Cardiac muscle cell (in vitro differentiated cells and primary cell): ENCODE results near the gene KLRF1. TPM values are rescaled to one million over a fixed set of nuclear protein-coding genes. Genes with fewer than 3 reads are reported as not detected.

Experiments
- DNase-seq, 2 donors: peaks; one replicate each; pipeline versions ENCODE4 v3.0.0 to v3.0.0-alpha.2; 2010 to 2017; ENCODE audit warnings: low read depth in 1 of 2, low spot score in 1 of 2
- H3K27ac ChIP-seq: fragments of 200-600 bp; sonication (generic); 2 replicates; pipeline ENCODE4 v1.5.1; 2016
- H3K27me3 ChIP-seq: fragments of 200-600 bp; sonication (generic); 2 replicates; pipeline ENCODE4 v1.6.0; 2016; ENCODE audit warnings: control low read depth
- H3K36me3 ChIP-seq: fragments of 200-600 bp; sonication (generic); 2 replicates; pipeline ENCODE4 v1.5.1; 2016; ENCODE audit warnings: control low read depth
- H3K4me1 ChIP-seq: fragments of 200-600 bp; sonication (generic); 2 replicates; pipeline ENCODE4 v1.8.1; 2017; ENCODE audit warnings: low read depth, mild to moderate bottlenecking, mixed run types
- H3K4me3 ChIP-seq: fragments of 200-600 bp; sonication (generic); 2 replicates; pipeline ENCODE4 v1.5.1; 2016; ENCODE audit warnings: mild to moderate bottlenecking
- H3K9me3 ChIP-seq: fragments of 200-600 bp; sonication (generic); 2 replicates; pipeline ENCODE4 v1.5.1; 2017; ENCODE audit warnings: low read depth, mild to moderate bottlenecking, control low read depth
- polyA plus RNA-seq: library from polyadenylated mRNA; unstranded; fragments of >200 nt; fragmentation: Nextera tagmentation; extraction: Ambion mirVana; gene quantifications from 2 replicates; pipeline ENCODE4 v1.2.1, GENCODE V29; 2016
- total RNA-seq: library from RNA; depleted of rRNA; stranded (reverse); fragments of >200 nt; gene quantifications from 2 replicates; pipeline ENCODE4 v1.2.3, GENCODE V29; 2016
- TF ChIP-seq, protein P1 (sequence below): IDR thresholded peaks from 2 replicates; pipeline ENCODE4 v1.5.1; 2012; ENCODE audit warnings: low read depth, mild to moderate bottlenecking, low read length

KLRF1 gene
- total and polyA plus RNA-seq, 2 experiments from 2014 or later, result not detected

DNA sequence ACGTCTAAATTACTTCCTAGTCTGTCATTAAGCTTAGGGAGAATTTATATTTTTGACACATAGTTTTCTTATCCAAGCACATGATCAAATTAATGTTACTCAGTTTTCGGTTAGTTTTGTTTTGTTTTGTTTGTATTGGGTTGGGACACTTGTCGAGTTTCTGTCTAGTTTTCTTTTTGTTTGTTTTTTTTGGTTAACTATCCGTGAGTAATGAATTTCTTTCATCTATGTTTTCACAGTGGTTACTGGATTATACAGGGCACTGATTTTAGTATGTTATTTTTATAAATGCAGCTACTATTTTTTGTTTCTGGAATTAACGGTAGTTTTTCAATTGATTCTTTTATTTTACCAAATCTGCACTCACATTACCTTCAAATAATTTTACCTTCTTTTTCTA, 2.7 kb downstream of the KLRF1 start:
- Histone ChIP-seq H3K4me3 (no peak overlapping the region), H3K9me3 (no peaks in the 10 kb centered on the region), H3K36me3 (no peaks in the 10 kb centered on the region), H3K27me3 (no peaks in the 10 kb centered on the region), H3K27ac (no peak overlapping the region), H3K4me1 (no peaks in the 10 kb centered on the region)
- TF ChIP-seq, protein P1, sequence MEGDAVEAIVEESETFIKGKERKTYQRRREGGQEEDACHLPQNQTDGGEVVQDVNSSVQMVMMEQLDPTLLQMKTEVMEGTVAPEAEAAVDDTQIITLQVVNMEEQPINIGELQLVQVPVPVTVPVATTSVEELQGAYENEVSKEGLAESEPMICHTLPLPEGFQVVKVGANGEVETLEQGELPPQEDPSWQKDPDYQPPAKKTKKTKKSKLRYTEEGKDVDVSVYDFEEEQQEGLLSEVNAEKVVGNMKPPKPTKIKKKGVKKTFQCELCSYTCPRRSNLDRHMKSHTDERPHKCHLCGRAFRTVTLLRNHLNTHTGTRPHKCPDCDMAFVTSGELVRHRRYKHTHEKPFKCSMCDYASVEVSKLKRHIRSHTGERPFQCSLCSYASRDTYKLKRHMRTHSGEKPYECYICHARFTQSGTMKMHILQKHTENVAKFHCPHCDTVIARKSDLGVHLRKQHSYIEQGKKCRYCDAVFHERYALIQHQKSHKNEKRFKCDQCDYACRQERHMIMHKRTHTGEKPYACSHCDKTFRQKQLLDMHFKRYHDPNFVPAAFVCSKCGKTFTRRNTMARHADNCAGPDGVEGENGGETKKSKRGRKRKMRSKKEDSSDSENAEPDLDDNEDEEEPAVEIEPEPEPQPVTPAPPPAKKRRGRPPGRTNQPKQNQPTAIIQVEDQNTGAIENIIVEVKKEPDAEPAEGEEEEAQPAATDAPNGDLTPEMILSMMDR, result no peak
- DNase-seq, result no peak

DNA sequence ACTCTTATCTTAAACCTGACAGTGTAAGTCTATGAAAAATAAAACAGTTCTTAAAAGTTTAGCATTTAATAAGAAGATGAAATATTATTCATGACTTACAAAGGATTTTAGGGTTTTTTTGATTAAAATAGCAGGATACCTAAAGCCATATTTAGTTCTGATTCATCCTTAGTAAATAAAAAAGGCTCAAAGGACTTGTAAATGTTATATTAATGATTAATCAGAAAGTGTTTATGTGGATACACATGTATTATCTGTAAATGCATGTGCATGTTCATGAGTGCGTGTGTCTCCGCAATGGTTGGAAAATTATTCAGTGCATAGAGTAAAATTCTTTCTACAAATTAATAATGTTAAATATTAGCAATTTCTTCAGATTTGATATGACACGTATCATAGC, 4.4 kb downstream of the KLRF1 start:
- TF ChIP-seq, protein P1, result no peak
- H3K9me3 ChIP-seq, result no peaks in the 10 kb centered on the region
- H3K36me3 ChIP-seq, result no peaks in the 10 kb centered on the region
- H3K27ac ChIP-seq, result no peak overlapping the region
- H3K27me3 ChIP-seq, result no peaks in the 10 kb centered on the region
- H3K4me1 ChIP-seq, result no peaks in the 10 kb centered on the region
- no peak overlapping the region for H3K4me3 ChIP-seq
- no peak for DNase-seq

GRCh38 chr12:9843407-9843806, 16.1 kb downstream of the KLRF1 start:
- DNase-seq, result no peak
- Histone ChIP-seq H3K4me3 (no peak overlapping the region), H3K9me3 (no peaks in the 10 kb centered on the region), H3K36me3 (no peaks in the 10 kb centered on the region), H3K27me3 (no peaks in the 10 kb centered on the region), H3K4me1 (no peaks in the 10 kb centered on the region), H3K27ac (no peak overlapping the region)
- TF ChIP-seq, protein P1, result no peak

GRCh38 chr12:9848899-9849298, 21.6 kb downstream of the KLRF1 start:
- Histone ChIP-seq H3K27me3 (no peaks in the 10 kb centered on the region), H3K27ac (no peak overlapping the region), H3K4me1 (no peaks in the 10 kb centered on the region), H3K36me3 (no peaks in the 10 kb centered on the region), H3K4me3 (no peak overlapping the region), H3K9me3 (no peaks in the 10 kb centered on the region)
- DNase-seq, result no peak
- TF ChIP-seq, protein P1, result no peak

GRCh38 chr12:9851050-9851449, 23.8 kb downstream of the KLRF1 start:
- Histone ChIP-seq H3K4me1 (no peaks in the 10 kb centered on the region), H3K36me3 (no peaks in the 10 kb centered on the region), H3K27me3 (no peaks in the 10 kb centered on the region), H3K4me3 (no peak overlapping the region), H3K9me3 (no peaks in the 10 kb centered on the region), H3K27ac (no peak overlapping the region)
- no peak for DNase-seq
- TF ChIP-seq, protein P1, result no peak

DNA sequence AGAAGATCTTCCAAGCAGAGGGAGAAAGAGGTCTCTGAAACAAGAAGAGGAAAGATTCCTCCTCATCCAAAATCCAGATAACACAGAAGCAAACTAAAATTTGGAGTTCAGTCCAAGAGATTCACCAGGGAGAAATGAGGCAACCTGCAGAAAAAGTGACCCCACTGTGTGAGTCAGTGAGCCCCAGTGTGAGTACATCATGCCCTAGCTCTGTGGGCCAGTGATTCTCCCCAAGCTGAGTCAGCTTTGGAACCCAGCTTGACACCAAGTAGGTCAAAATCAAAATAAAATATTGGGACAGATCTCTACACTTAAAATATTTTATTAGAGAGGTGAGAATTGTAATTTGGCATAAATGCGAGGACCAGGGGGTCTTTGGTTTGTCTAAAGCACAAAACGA, 24.6 kb downstream of the KLRF1 start:
- Histone ChIP-seq H3K27me3 (no peaks in the 10 kb centered on the region), H3K4me3 (no peak overlapping the region), H3K36me3 (no peaks in the 10 kb centered on the region), H3K27ac (no peak overlapping the region), H3K4me1 (no peaks in the 10 kb centered on the region), H3K9me3 (no peaks in the 10 kb centered on the region)
- TF ChIP-seq, protein P1, result no peak
- DNase-seq, result no peak
